ENCODE results near the gene OBSCN.

OBSCN gene

DNA sequence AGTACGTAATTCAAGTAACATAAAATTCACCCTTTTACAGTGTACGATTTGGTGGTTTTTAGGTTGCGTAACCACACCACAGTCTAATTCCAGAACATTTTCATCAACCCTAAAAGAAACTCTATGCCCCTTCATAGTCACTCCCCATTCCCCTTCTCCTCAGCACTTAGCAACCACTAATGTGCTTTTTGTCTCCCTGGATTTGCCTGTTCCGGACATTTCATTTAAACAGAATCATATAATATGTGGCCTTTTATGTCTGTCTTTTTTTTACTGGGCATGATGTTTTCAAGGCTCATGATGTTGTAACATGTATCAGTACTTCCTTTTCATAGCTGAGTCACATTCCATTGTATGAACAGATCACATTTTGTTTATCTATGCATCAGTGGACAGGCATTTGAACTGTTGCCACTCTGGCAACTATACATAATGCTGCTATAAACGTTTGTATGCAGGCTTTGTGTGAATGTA lies 20.8 kb downstream of the OBSCN start:
- no peak overlapping the region for H3K4me3 ChIP-seq (ENCODE audit: low read length)
- peak; percentile 94 for DNase-seq (ENCODE audit: low read depth)
- TF ChIP-seq, protein P1, sequence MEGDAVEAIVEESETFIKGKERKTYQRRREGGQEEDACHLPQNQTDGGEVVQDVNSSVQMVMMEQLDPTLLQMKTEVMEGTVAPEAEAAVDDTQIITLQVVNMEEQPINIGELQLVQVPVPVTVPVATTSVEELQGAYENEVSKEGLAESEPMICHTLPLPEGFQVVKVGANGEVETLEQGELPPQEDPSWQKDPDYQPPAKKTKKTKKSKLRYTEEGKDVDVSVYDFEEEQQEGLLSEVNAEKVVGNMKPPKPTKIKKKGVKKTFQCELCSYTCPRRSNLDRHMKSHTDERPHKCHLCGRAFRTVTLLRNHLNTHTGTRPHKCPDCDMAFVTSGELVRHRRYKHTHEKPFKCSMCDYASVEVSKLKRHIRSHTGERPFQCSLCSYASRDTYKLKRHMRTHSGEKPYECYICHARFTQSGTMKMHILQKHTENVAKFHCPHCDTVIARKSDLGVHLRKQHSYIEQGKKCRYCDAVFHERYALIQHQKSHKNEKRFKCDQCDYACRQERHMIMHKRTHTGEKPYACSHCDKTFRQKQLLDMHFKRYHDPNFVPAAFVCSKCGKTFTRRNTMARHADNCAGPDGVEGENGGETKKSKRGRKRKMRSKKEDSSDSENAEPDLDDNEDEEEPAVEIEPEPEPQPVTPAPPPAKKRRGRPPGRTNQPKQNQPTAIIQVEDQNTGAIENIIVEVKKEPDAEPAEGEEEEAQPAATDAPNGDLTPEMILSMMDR (IDR thresholded peaks at IDR 0.05; ENCODE audit: insufficient read depth, low read depth, low read length, missing control alignments) = no peak

DNA sequence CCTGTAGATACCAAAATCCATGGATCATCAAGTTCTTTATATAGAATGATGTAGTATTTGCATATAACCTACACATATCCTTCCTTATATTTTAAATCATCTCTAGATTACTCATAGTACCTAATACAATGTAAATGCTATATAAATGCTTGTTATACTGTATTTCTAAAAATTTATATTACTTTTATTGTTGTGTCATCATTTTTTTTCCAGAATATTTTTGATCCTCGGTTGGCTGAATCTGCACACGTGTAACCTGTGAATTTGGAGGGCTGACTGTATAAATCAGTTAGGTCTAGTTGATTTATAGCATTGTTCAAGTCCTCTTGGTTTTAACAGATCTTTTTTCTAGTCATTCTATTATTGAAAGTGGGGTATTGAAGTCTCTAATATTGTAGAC lies 23.3 kb downstream of the OBSCN start:
- no peak overlapping the region for H3K4me3 ChIP-seq (ENCODE audit: low read length)
- TF ChIP-seq, protein P1 (IDR thresholded peaks at IDR 0.05; ENCODE audit: insufficient read depth, low read depth, low read length, missing control alignments) = no peak
- no peak for DNase-seq (ENCODE audit: low read depth)

DNA sequence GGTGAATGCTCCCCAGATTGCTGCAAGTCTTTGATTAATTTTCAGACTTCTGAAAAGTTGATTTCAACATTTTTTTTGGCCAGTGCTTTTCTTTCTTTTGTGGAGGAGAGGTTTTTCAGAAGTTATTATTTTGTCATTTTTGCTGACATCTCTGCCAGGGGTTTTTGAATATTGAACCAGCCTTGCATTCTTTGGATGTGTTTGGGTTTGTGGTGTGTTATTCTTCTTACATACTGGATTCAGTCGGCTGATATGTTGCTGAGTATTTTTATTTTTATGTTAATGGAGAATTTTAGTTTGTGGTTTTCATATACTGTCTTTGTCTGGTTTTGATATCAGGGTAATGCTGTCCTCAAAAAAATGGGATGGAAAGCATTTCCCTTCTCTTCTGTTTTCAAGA lies 25.3 kb downstream of the OBSCN start:
- no peak for DNase-seq (ENCODE audit: low read depth)
- no peak overlapping the region for H3K4me3 ChIP-seq (ENCODE audit: low read length)
- TF ChIP-seq, protein P1 (IDR thresholded peaks at IDR 0.05; ENCODE audit: insufficient read depth, low read depth, low read length, missing control alignments) = no peak

DNA sequence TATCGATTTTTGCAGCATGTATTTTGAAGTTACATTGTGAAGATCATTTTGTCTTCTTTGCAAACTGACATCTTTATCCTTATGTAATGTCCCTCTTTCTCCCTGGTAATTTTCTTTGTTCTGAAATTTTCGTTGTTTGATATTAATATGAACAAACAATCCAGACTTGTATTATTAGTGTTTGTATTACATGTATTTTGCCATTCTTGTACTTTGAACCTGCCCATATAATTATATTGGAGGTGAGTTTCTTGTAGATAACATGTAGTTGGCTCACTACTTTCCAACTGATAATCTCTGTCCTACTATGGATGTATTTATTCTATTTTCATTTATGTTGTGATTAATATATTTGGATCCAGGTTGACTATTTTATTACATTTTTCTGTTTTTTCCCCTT lies 27.1 kb downstream of the OBSCN start:
- TF ChIP-seq, protein P1 (IDR thresholded peaks at IDR 0.05; ENCODE audit: insufficient read depth, low read depth, low read length, missing control alignments) = no peak
- no peak overlapping the region for H3K4me3 ChIP-seq (ENCODE audit: low read length)
- no peak for DNase-seq (ENCODE audit: low read depth)

DNA sequence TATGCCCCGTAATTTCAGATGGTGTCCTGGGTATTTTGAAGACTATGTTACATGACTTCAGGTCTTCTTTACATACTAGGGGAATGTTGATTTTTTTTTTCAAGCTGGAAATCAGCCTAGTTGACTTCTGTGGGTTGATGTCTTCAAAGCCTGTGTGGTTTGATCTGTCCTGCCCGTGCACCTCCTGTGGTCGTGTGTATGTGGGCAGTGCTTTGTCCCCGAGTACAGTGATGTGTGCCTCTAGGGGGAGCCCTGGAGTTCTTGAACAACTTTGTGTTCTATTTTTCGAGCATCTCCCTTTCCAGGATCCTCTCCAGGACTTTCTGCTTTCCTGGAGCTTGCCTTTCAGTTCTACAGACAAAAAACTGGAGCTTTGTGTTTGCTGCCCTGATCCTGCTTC lies 28.9 kb downstream of the OBSCN start:
- no peak overlapping the region for H3K4me3 ChIP-seq (ENCODE audit: low read length)
- TF ChIP-seq, protein P1 (IDR thresholded peaks at IDR 0.05; ENCODE audit: insufficient read depth, low read depth, low read length, missing control alignments) = no peak
- peak; percentile 42 for DNase-seq (ENCODE audit: low read depth)

DNA sequence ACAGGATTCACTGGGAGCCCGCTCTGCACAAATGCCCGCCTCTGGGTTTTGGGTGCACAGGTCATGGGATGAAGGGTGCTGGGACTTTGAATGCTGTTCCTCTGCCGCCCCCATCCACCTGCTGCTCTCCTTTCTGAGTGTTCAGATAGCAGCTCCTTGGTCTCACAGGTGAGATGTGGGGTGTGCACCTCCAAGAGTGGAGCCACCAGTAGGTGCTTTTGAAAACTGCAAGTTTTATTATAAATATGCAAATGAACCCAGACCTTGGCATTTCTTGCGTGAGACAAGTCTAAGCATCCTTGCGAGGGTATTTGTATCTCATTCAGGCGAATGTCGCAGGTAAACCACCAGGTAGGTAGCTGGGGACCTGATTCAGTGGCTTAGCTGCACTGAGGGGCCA lies 30.2 kb downstream of the OBSCN start:
- no peak for DNase-seq (ENCODE audit: low read depth)
- TF ChIP-seq, protein P1 (IDR thresholded peaks at IDR 0.05; ENCODE audit: insufficient read depth, low read depth, low read length, missing control alignments) = no peak
- H3K4me3 ChIP-seq (ENCODE audit: low read length) = no peak overlapping the region

DNA sequence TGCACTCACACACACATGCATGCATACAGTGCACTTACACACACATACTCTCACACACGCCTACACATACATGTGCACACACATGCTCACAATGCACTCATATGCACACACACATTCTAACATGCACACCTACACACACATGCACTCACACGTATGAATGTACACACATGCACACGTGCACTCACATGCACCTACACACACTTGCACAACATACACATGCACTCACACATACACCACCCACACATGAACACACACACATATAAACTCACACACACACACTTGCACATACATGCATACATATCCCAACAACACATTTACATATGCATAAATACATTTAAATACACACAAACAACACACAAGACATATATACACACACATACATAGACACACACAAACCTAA lies 30.6 kb downstream of the OBSCN start:
- TF ChIP-seq, protein P1 (IDR thresholded peaks at IDR 0.05; ENCODE audit: insufficient read depth, low read depth, low read length, missing control alignments) = no peak
- H3K4me3 ChIP-seq (ENCODE audit: low read length) = no peak overlapping the region
- DNase-seq (ENCODE audit: low read depth) = no peak
